22Rv1 (cell line): Measurements from ENCODE around the gene IP6K1.

Experiments used
- H3K27ac ChIP-seq: fragments of 450-650 bp; 2 replicates; pipeline ENCODE4 v1.5.1; 2017
- CTCF ChIP-seq: fragments of 450-650 bp; IDR thresholded peaks from 2 replicates; pipeline ENCODE4 v1.5.1; 2017; ENCODE audit warnings: mild to moderate bottlenecking
- ZFX ChIP-seq: fragments of 450-650 bp; IDR thresholded peaks from 2 replicates; pipeline ENCODE4 v1.6.1; 2017; ENCODE audit warnings: antibody characterized with exemption, borderline replicate concordance

Gene IP6K1

GRCh38 chr3:49683162-49683561, 103.2 kb downstream of the IP6K1 start:
- H3K27ac ChIP-seq = peak overlapping the region; percentile 15
- TF ChIP-seq CTCF = no peak
- no peak for TF ChIP-seq ZFX

- no peak overlapping the region for H3K27ac ChIP-seq
- TF ChIP-seq CTCF (no peak), ZFX (no peak)
Observed at GRCh38 chr3:49681543-49681942, 104.8 kb downstream of the IP6K1 start.

GRCh38 chr3:49681232-49681522, 105.2 kb downstream of the IP6K1 start:
- no peak overlapping the region for H3K27ac ChIP-seq
- no peak for TF ChIP-seq ZFX
- no peak for TF ChIP-seq CTCF

GRCh38 chr3:49680493-49681231, 105.7 kb downstream of the IP6K1 start:
- TF ChIP-seq ZFX = no peak
- TF ChIP-seq CTCF = no peak

GRCh38 chr3:49675912-49676311, 110.4 kb downstream of the IP6K1 start:
- peak overlapping the region; percentile 97 for H3K27ac ChIP-seq
- TF ChIP-seq ZFX (no peak), CTCF (no peak)

More at GRCh38 chr3:49680493-49681231, 105.7 kb downstream of the IP6K1 start:
- no peak overlapping the region for H3K27ac ChIP-seq

GRCh38 chr3:49674497-49674983, 111.8 kb downstream of the IP6K1 start:
- H3K27ac ChIP-seq = peak overlapping the region; percentile 97
- TF ChIP-seq CTCF (no peak), ZFX (no peak)
